GM19438 (cell line): Measurements from ENCODE around the gene ABCA9.
A peak's percentile ranks its signal among the peaks of the same experiment; 100 is the strongest.
"Not testable (repeated sequence)": the region's sequence is repeated elsewhere in the genome, so short reads cannot be mapped to it uniquely, and the experiment has no call there.

Experiments used
- ATAC-seq: cut with Tn5 transposase; IDR thresholded peaks from one replicate; pipeline ENCODE4 v1.9.1; 2021; ENCODE audit warnings: low read depth; ENCODE audit not compliant: unreplicated experiment

The ABCA9 gene

GRCh38 chr17:69060822-69061221 is at the start of gene ABCA9:
Gene ABCA9 (minus strand): TSS chr17:69060927. CDS start chr17:69051126, 9,801 bp downstream.
- no peak for ATAC-seq

GRCh38 chr17:69105907-69106730 is 45.4 kb upstream of the ABCA9 start:
- no peak for ATAC-seq

- no peak for ATAC-seq
Observed at GRCh38 chr17:69103557-69104233, 43.0 kb upstream of the ABCA9 start.

GRCh38 chr17:69098625-69099024 is 37.9 kb upstream of the ABCA9 start:
- ATAC-seq, result no peak

GRCh38 chr17:69096541-69096940 is 35.8 kb upstream of the ABCA9 start:
- ATAC-seq, result no peak

- no peak for ATAC-seq
Observed at GRCh38 chr17:69093995-69094394, 33.3 kb upstream of the ABCA9 start.

- peak; percentile 63 for ATAC-seq
Observed at GRCh38 chr17:69093279-69093789, 32.6 kb upstream of the ABCA9 start.

GRCh38 chr17:69090365-69090764 is 29.6 kb upstream of the ABCA9 start:
- no peak for ATAC-seq

- no peak for ATAC-seq
Observed at GRCh38 chr17:69088643-69089200, 28.0 kb upstream of the ABCA9 start.

GRCh38 chr17:69086641-69087040 is 25.9 kb upstream of the ABCA9 start:
- ATAC-seq, result no peak

GRCh38 chr17:69084911-69085310 is 24.2 kb upstream of the ABCA9 start:
- no peak for ATAC-seq

- no peak for ATAC-seq
Observed at GRCh38 chr17:69082696-69083095, 22.0 kb upstream of the ABCA9 start.

- ATAC-seq, result no peak
Observed at GRCh38 chr17:69078864-69079263, 18.1 kb upstream of the ABCA9 start.

GRCh38 chr17:69075823-69076222 is 15.1 kb upstream of the ABCA9 start:
- no peak for ATAC-seq

- not testable (repeated sequence) for ATAC-seq
Observed at GRCh38 chr17:69073392-69073791, 12.7 kb upstream of the ABCA9 start.

GRCh38 chr17:69072803-69073256 is 12.1 kb upstream of the ABCA9 start:
- ATAC-seq, result not testable (repeated sequence)

GRCh38 chr17:69071233-69071586 is 10.5 kb upstream of the ABCA9 start:
- not testable (repeated sequence) for ATAC-seq

GRCh38 chr17:69070378-69071232 is 9.9 kb upstream of the ABCA9 start:
- not testable (repeated sequence) for ATAC-seq

- ATAC-seq, result no peak
Observed at GRCh38 chr17:69069226-69069750, 8.6 kb upstream of the ABCA9 start.
